ENCODE measurements around the gene SF1.

Gene SF1

GRCh38 chr11:64770120-64770519 lies 8.2 kb downstream of the SF1 start:
- TF ChIP-seq CTCF (conservative IDR thresholded peaks at IDR 0.05; ENCODE audit: low read depth, low read length) = no peak
- H3K4me3 ChIP-seq (IDR thresholded peaks at IDR 0.05; ENCODE audit: insufficient read depth, low read depth, low read length) = no peak overlapping the region
- H3K9ac ChIP-seq = no peak overlapping the region
- H3K4me1 ChIP-seq (ENCODE audit: low read depth, poor library complexity, severe bottlenecking) = peaks cover 49% of the 10 kb centered on the region
- H3K36me3 ChIP-seq (ENCODE audit: insufficient read depth) = peaks cover 54% of the 10 kb centered on the region; the same call in 1 of the 2 replicates
- peaks cover 65% of the 10 kb centered on the region for H3K79me2 ChIP-seq (ENCODE audit: insufficient read depth, low read depth)
- H4K20me1 ChIP-seq (ENCODE audit: insufficient read depth) = peaks cover 47% of the 10 kb centered on the region
- no peak overlapping the region for H3K27ac ChIP-seq
- H3K4me2 ChIP-seq = no peak overlapping the region
- H3K27me3 ChIP-seq (ENCODE audit: insufficient read depth, low read depth) = no peaks in the 10 kb centered on the region
- no peak overlapping the region for H2AFZ ChIP-seq (ENCODE audit: low read depth)

GRCh38 chr11:64769283-64769682 lies 9.1 kb downstream of the SF1 start:
- Histone ChIP-seq H3K79me2 (ENCODE audit: insufficient read depth, low read depth) (peaks cover 57% of the 10 kb centered on the region), H3K9ac (no peak overlapping the region), H4K20me1 (ENCODE audit: insufficient read depth) (peaks cover 44% of the 10 kb centered on the region), H3K4me2 (no peak overlapping the region), H3K27me3 (ENCODE audit: insufficient read depth, low read depth) (no peaks in the 10 kb centered on the region), H2AFZ (ENCODE audit: low read depth) (no peak overlapping the region), H3K4me3 (IDR thresholded peaks at IDR 0.05; ENCODE audit: insufficient read depth, low read depth, low read length) (no peak overlapping the region), H3K27ac (no peak overlapping the region), H3K4me1 (ENCODE audit: low read depth, poor library complexity, severe bottlenecking) (peaks cover 46% of the 10 kb centered on the region), H3K36me3 (ENCODE audit: insufficient read depth) (peaks cover 54% of the 10 kb centered on the region; the same call in 1 of the 2 replicates)
- no peak for TF ChIP-seq CTCF (conservative IDR thresholded peaks at IDR 0.05; ENCODE audit: low read depth, low read length)

DNA sequence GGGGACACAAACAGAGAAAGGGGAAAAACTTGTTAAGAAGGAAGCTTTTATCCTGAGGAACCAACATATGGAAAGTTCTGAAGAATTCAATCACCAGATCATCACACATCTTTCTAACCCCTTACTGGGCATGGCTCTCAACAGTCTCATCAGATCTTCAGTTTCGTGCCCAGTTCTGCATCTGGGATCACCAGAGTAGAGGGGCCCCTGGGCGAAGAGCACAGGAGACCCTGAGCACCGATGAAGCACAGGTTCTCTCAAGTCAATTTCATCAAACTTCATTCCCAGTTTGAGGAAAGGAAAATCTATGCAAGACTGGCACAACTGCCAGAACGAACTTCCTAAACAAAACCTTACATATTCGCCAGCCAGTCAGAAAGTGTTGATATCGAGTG lies 10.0 kb downstream of the SF1 start:
- Histone ChIP-seq H3K27ac (no peak overlapping the region), H3K79me2 (ENCODE audit: insufficient read depth, low read depth) (peaks cover 47% of the 10 kb centered on the region), H3K36me3 (ENCODE audit: insufficient read depth) (peaks cover 49% of the 10 kb centered on the region; the same call in 1 of the 2 replicates), H3K27me3 (ENCODE audit: insufficient read depth, low read depth) (no peaks in the 10 kb centered on the region), H2AFZ (ENCODE audit: low read depth) (no peak overlapping the region), H3K4me1 (ENCODE audit: low read depth, poor library complexity, severe bottlenecking) (peaks cover 36% of the 10 kb centered on the region), H3K4me3 (IDR thresholded peaks at IDR 0.05; ENCODE audit: insufficient read depth, low read depth, low read length) (no peak overlapping the region), H3K4me2 (no peak overlapping the region), H4K20me1 (ENCODE audit: insufficient read depth) (peaks cover 34% of the 10 kb centered on the region), H3K9ac (no peak overlapping the region)
- no peak for TF ChIP-seq CTCF (conservative IDR thresholded peaks at IDR 0.05; ENCODE audit: low read depth, low read length)

GRCh38 chr11:64767344-64768299 lies 10.7 kb downstream of the SF1 start:
- H3K79me2 ChIP-seq (ENCODE audit: insufficient read depth, low read depth) = peaks cover 40% of the 10 kb centered on the region
- no peak overlapping the region for H2AFZ ChIP-seq (ENCODE audit: low read depth)
- no peak overlapping the region for H3K4me3 ChIP-seq (IDR thresholded peaks at IDR 0.05; ENCODE audit: insufficient read depth, low read depth, low read length)
- H3K4me2 ChIP-seq = no peak overlapping the region
- H3K36me3 ChIP-seq (ENCODE audit: insufficient read depth) = peaks cover 46% of the 10 kb centered on the region; the same call in 1 of the 2 replicates
- H3K27me3 ChIP-seq (ENCODE audit: insufficient read depth, low read depth) = no peaks in the 10 kb centered on the region
- peak; percentile 79 for TF ChIP-seq CTCF (conservative IDR thresholded peaks at IDR 0.05; ENCODE audit: low read depth, low read length)
- H3K27ac ChIP-seq = no peak overlapping the region
- H3K9ac ChIP-seq = no peak overlapping the region
- peaks cover 29% of the 10 kb centered on the region for H3K4me1 ChIP-seq (ENCODE audit: low read depth, poor library complexity, severe bottlenecking)
- H4K20me1 ChIP-seq (ENCODE audit: insufficient read depth) = peaks cover 28% of the 10 kb centered on the region; the same call in 1 of the 2 replicates
